ENCODE data around the gene IFI30.

- no peak for TF ChIP-seq CTCF (conservative IDR thresholded peaks at IDR 0.05)
- TF ChIP-seq EZH2 (IDR thresholded peaks at IDR 0.05; ENCODE audit: low read depth), result no peak
Measured at GRCh38 chr19:18204394-18205199, 31.0 kb downstream of the IFI30 start.
